ENCODE data around the gene TCHH.

TCHH gene

DNA sequence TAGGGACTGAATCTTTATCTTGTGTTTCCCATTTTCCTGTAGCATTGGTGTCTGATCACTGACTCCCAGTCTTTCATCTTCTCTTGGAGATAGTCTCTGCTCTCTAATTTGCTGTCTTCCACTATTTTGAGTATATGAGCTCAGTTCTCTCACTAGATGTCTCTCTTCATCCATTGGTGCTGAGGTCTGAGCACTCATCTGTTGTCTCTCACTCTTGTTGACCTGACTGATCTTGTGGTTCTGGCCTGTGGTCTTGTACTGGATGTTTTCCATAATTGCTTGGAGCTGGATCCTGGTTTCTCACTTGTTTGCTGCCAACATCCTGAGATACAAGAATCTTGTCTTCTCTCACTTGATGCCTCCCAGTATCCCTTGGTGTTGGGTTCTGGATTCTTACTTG is 53.3 kb downstream of the TCHH start:
- no peak for DNase-seq (ENCODE audit: low read depth in 1 of 2, low spot score in 1 of 2)
